HuH-7 (cell line): ENCODE data around the gene SHISAL2B.
"Not testable (repeated sequence)": the region's sequence is repeated elsewhere in the genome, so short reads cannot be mapped to it uniquely, and the experiment has no call there.

Source experiments
- DNase-seq: peaks from one replicate; pipeline ENCODE4 v3.0.0; 2011; ENCODE audit warnings: low spot score

The SHISAL2B gene

GRCh38 chr5:64690417-64691151, at the start of gene SHISAL2B:
Gene SHISAL2B (plus strand): TSS chr5:64690503. CDS start chr5:64690624, 121 bp downstream.
- DNase-seq, result peak; percentile 48

GRCh38 chr5:64644831-64645230, 45.5 kb upstream of the SHISAL2B start:
- DNase-seq, result no peak

GRCh38 chr5:64646169-64646568, 44.1 kb upstream of the SHISAL2B start:
- no peak for DNase-seq

GRCh38 chr5:64649512-64649911, 40.8 kb upstream of the SHISAL2B start:
- no peak for DNase-seq

GRCh38 chr5:64653766-64654560, 36.3 kb upstream of the SHISAL2B start:
- no peak for DNase-seq

- no peak for DNase-seq
Observed at GRCh38 chr5:64654561-64654938, 35.8 kb upstream of the SHISAL2B start.

- no peak for DNase-seq
Observed at GRCh38 chr5:64655596-64655995, 34.7 kb upstream of the SHISAL2B start.

GRCh38 chr5:64659289-64659688, 31.0 kb upstream of the SHISAL2B start:
- DNase-seq, result no peak

GRCh38 chr5:64663181-64663580, 27.1 kb upstream of the SHISAL2B start:
- DNase-seq, result not testable (repeated sequence)

GRCh38 chr5:64665243-64665642, 25.1 kb upstream of the SHISAL2B start:
- no peak for DNase-seq

GRCh38 chr5:64666078-64666477, 24.2 kb upstream of the SHISAL2B start:
- DNase-seq, result no peak

- DNase-seq, result no peak
Observed at GRCh38 chr5:64667068-64667467, 23.2 kb upstream of the SHISAL2B start.

GRCh38 chr5:64670277-64670676, 20.0 kb upstream of the SHISAL2B start:
- no peak for DNase-seq

GRCh38 chr5:64671678-64672077, 18.6 kb upstream of the SHISAL2B start:
- DNase-seq, result no peak

- DNase-seq, result no peak
Observed at GRCh38 chr5:64678374-64678773, 11.9 kb upstream of the SHISAL2B start.

- peak; percentile 58 for DNase-seq
Observed at GRCh38 chr5:64680289-64680688, 10.0 kb upstream of the SHISAL2B start.

GRCh38 chr5:64682608-64683007, 7.7 kb upstream of the SHISAL2B start:
- peak; percentile 60 for DNase-seq

GRCh38 chr5:64685866-64686265, 4.4 kb upstream of the SHISAL2B start:
- DNase-seq, result no peak

GRCh38 chr5:64688391-64688790, 1.9 kb upstream of the SHISAL2B start:
- no peak for DNase-seq

GRCh38 chr5:64688965-64689364, 1.3 kb upstream of the SHISAL2B start:
- no peak for DNase-seq

GRCh38 chr5:64690104-64690416, 243 bp upstream of the SHISAL2B start:
- no peak for DNase-seq

GRCh38 chr5:64691291-64691690, 988 bp downstream of the SHISAL2B start:
- DNase-seq, result no peak

- DNase-seq, result no peak
Observed at GRCh38 chr5:64693636-64694035, 3.3 kb downstream of the SHISAL2B start.

GRCh38 chr5:64696414-64696813, 6.1 kb downstream of the SHISAL2B start:
- DNase-seq, result not testable (repeated sequence)
